HUDEP-2 (cell line): Measurements from ENCODE around the gene EPN1.

Source experiments
- DNase-seq, 76 experiments: peaks; one replicate each; lab custom pipeline; 2025; ENCODE audit not compliant: unreplicated experiment in 76 of 76; lab: John Stamatoyannopoulos, UW

The EPN1 gene

GRCh38 chr19:55674841-55675660 lies at the start of gene EPN1:
Gene EPN1, plus strand, starts transcription at chr19:55675226. Its CDS starts 3,402 bp downstream, at chr19:55678628.
- peak in 75 of 76 experiments; percentile 38 to 99 (median 98) for DNase-seq

GRCh38 chr19:55626350-55626749 lies 48.7 kb upstream of the EPN1 start:
- no peak for DNase-seq

GRCh38 chr19:55632463-55632834 lies 42.6 kb upstream of the EPN1 start:
- DNase-seq = peak in 74 of 76 experiments; percentile 44 to 95 (median 86)

- DNase-seq = no peak
Measured at GRCh38 chr19:55633861-55634260, 41.2 kb upstream of the EPN1 start.

GRCh38 chr19:55635334-55635717 lies 39.7 kb upstream of the EPN1 start:
- DNase-seq = no peak

- DNase-seq = no peak
Measured at GRCh38 chr19:55635856-55636440, 39.1 kb upstream of the EPN1 start.

GRCh38 chr19:55636723-55637122 lies 38.3 kb upstream of the EPN1 start:
- no peak for DNase-seq

GRCh38 chr19:55637534-55637933 lies 37.5 kb upstream of the EPN1 start:
- DNase-seq = no peak

GRCh38 chr19:55638864-55639359 lies 36.1 kb upstream of the EPN1 start:
- DNase-seq = peak in 69 of 76 experiments; percentile 36 to 90 (median 67)

- DNase-seq = peak in 74 of 76 experiments; percentile 59 to 99 (median 87)
Measured at GRCh38 chr19:55640043-55640576, 34.9 kb upstream of the EPN1 start.

GRCh38 chr19:55640577-55641425 lies 34.2 kb upstream of the EPN1 start, which contains the start of gene ZNF580:
Gene ZNF580, plus strand, starts transcription at chr19:55641002. Its CDS starts 1,507 bp downstream, at chr19:55642509.
- DNase-seq = peak in 74 of 76 experiments; percentile 49 to 99 (median 82)

- DNase-seq = peak in 8 of 76 experiments; percentile 18 to 65 (median 38)
Measured at GRCh38 chr19:55641426-55642152, 33.4 kb upstream of the EPN1 start.

- DNase-seq = peak in 18 of 76 experiments; percentile 16 to 57 (median 32)
Measured at GRCh38 chr19:55642153-55643002, 32.6 kb upstream of the EPN1 start.

GRCh38 chr19:55643003-55643886 lies 31.8 kb upstream of the EPN1 start, which contains the start of gene ZNF581:
Gene ZNF581, plus strand, starts transcription at chr19:55643649. Its CDS starts 923 bp downstream, at chr19:55644572.
- peak in 70 of 76 experiments; percentile 15 to 85 (median 71) for DNase-seq

GRCh38 chr19:55643887-55644176 lies 31.2 kb upstream of the EPN1 start:
- peak in 4 of 76 experiments; percentile 37 to 53 (median 44) for DNase-seq

GRCh38 chr19:55644191-55644833 lies 30.7 kb upstream of the EPN1 start:
- DNase-seq = peak in 1 of 76 experiments; percentile 53

- no peak for DNase-seq
Measured at GRCh38 chr19:55644842-55645511, 30.0 kb upstream of the EPN1 start.
